GM12878 (cell line): ENCODE measurements around the gene EP400. TPM values are rescaled to one million over a fixed set of nuclear protein-coding genes. Genes with fewer than 3 reads are reported as not detected.

Experiments
- BRCA1 ChIP-seq: IDR thresholded peaks from 2 replicates; pipeline ENCODE4 v1.6.1; 2011; ENCODE audit warnings: low read depth, low read length, improper control_type of control experiment
- HDAC6 ChIP-seq: fragments of 200-600 bp; sonication (generic); IDR thresholded peaks from one replicate; pipeline ENCODE4 v1.8.0; 2017; ENCODE audit warnings: antibody characterized with exemption; ENCODE audit not compliant: unreplicated experiment
- IKZF2 ChIP-seq, 2 experiments: fragments of 450-650 bp; IDR thresholded peaks; 2 replicates each; pipeline ENCODE4 v1.6.1; 2017; ENCODE audit warnings: mild to moderate bottlenecking in 2 of 2, moderate library complexity in 2 of 2
- MTA3 ChIP-seq: IDR thresholded peaks from 2 replicates; pipeline ENCODE4 v1.6.1; 2012; ENCODE audit warnings: low read length, inconsistent platforms, borderline replicate concordance
- NFIC ChIP-seq: IDR thresholded peaks from 2 replicates; pipeline ENCODE4 v1.6.1; 2012; ENCODE audit warnings: low read depth, mild to moderate bottlenecking, inconsistent platforms, low read length, moderate library complexity
- STAT3 ChIP-seq: IDR thresholded peaks from 2 replicates; pipeline ENCODE4 v1.6.1; 2011; ENCODE audit warnings: low read depth, low read length, improper control_type of control experiment
- YY1 ChIP-seq: IDR thresholded peaks from 2 replicates; pipeline ENCODE4 v1.6.1; 2011; ENCODE audit warnings: low read depth, mild to moderate bottlenecking, low read length
- ZNF274 ChIP-seq: IDR thresholded peaks from one replicate; pipeline ENCODE4 v1.8.0; 2011; ENCODE audit not compliant: insufficient read length, insufficient read depth
- ZSCAN29 ChIP-seq: fragments of 450-650 bp; IDR thresholded peaks from 2 replicates; pipeline ENCODE4 v1.6.1; 2017; ENCODE audit warnings: mild to moderate bottlenecking, moderate library complexity
- polyA plus RNA-seq, 11 experiments: library from polyadenylated mRNA; depleted of rRNA in 4 of 11; unstranded in 6 of 11; stranded (reverse) in 5 of 11; fragments of >200 nt; fragmentation: Nextera tagmentation in 4 of 11; fragmentation: Illumina TruSeq in 1 of 11; extraction: Ambion mirVana in 4 of 11; extraction: Trizol in 1 of 11; gene quantifications; 1 replicate in 1 of 11; 2 replicates in 10 of 11; pipeline versions ENCODE4 v1.2.1 to v1.2.3, GENCODE V29; 2011 to 2016; ENCODE audit warnings: inconsistent platforms in 2 of 11, missing spikeins in 2 of 11, low read depth in 1 of 11
- total RNA-seq, 4 experiments: library from RNA; depleted of rRNA in 3 of 4; stranded (reverse); fragments of >200 nt in 3 of 4; fragmentation: Illumina TruSeq in 1 of 4; extraction: Trizol in 1 of 4; gene quantifications; 2 replicates each; pipeline versions ENCODE4 v1.2.1 to v1.2.3, GENCODE V29; 2013 to 2021
- TF ChIP-seq, protein P1 (sequence below): fragments of 450-650 bp; formaldehyde crosslinking; IDR thresholded peaks from 2 replicates; pipeline ENCODE4 v1.5.0; 2022; ENCODE audit warnings: mild to moderate bottlenecking, missing genetic modification characterization
- TF ChIP-seq, protein P2 (sequence below): fragments of 150-350 bp; IDR thresholded peaks from 2 replicates; pipeline ENCODE4 v1.6.1; 2014; ENCODE audit warnings: mild to moderate bottlenecking, low read depth, low read length

Gene EP400
- total and polyA plus RNA-seq, 10 of the 15 experiments (the other 5 are each of a cell fraction or from before 2014, with no cell fraction given) = 3.8 to 44.2 (median 8.4) TPM

DNA sequence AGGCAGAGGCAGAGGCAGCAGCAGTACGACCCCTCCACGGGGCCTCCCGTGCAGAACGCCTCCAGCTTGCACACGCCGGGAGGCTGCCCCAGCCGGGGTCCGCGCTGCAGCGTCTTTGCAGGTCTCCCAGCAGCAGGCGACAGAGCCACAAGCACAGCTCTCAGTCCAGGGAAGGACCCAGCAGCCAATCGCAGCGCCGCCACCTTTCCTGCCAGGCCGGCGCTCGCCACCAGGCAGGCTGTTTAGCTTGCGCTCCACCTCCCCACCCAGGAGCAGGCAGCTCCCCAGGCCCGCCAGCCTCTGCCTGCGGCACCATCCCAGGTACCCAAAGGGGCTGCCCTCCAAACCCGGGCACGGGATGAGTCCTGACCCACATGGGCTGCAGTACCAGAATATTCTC is 169.1 kb downstream of the EP400 start (continued):
- TF ChIP-seq, protein P1, sequence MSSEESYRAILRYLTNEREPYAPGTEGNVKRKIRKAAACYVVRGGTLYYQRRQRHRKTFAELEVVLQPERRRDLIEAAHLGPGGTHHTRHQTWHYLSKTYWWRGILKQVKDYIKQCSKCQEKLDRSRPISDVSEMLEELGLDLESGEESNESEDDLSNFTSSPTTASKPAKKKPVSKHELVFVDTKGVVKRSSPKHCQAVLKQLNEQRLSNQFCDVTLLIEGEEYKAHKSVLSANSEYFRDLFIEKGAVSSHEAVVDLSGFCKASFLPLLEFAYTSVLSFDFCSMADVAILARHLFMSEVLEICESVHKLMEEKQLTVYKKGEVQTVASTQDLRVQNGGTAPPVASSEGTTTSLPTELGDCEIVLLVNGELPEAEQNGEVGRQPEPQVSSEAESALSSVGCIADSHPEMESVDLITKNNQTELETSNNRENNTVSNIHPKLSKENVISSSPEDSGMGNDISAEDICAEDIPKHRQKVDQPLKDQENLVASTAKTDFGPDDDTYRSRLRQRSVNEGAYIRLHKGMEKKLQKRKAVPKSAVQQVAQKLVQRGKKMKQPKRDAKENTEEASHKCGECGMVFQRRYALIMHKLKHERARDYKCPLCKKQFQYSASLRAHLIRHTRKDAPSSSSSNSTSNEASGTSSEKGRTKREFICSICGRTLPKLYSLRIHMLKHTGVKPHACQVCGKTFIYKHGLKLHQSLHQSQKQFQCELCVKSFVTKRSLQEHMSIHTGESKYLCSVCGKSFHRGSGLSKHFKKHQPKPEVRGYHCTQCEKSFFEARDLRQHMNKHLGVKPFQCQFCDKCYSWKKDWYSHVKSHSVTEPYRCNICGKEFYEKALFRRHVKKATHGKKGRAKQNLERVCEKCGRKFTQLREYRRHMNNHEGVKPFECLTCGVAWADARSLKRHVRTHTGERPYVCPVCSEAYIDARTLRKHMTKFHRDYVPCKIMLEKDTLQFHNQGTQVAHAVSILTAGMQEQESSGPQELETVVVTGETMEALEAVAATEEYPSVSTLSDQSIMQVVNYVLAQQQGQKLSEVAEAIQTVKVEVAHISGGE (CRISPR knock-in tag) = no peak
- no peak for TF ChIP-seq STAT3
- no peak for TF ChIP-seq NFIC
- TF ChIP-seq IKZF2 (IDR thresholded peaks at IDR 0.05) = no peak
- no peak for TF ChIP-seq MTA3
- TF ChIP-seq HDAC6 = no peak
- no peak for TF ChIP-seq ZNF274
- TF ChIP-seq, protein P2, sequence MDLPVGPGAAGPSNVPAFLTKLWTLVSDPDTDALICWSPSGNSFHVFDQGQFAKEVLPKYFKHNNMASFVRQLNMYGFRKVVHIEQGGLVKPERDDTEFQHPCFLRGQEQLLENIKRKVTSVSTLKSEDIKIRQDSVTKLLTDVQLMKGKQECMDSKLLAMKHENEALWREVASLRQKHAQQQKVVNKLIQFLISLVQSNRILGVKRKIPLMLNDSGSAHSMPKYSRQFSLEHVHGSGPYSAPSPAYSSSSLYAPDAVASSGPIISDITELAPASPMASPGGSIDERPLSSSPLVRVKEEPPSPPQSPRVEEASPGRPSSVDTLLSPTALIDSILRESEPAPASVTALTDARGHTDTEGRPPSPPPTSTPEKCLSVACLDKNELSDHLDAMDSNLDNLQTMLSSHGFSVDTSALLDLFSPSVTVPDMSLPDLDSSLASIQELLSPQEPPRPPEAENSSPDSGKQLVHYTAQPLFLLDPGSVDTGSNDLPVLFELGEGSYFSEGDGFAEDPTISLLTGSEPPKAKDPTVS = no peak
- no peak for TF ChIP-seq YY1
- no peak for TF ChIP-seq ZSCAN29
- no peak for TF ChIP-seq BRCA1
